ENCODE results near the gene PXDN.
"Not testable (repeated sequence)": the region's sequence is repeated elsewhere in the genome, so short reads cannot be mapped to it uniquely, and the experiment has no call there.

The PXDN gene

GRCh38 chr2:1688161-1688560 is 56.2 kb downstream of the PXDN start:
- FAIRE-seq (no peak), DNase-seq (ENCODE audit: insufficient read length) (no peak)
- no peak for TF ChIP-seq TAF1 (IDR thresholded peaks at IDR 0.05; ENCODE audit: borderline replicate concordance, low read depth, low read length)
- TF ChIP-seq POLR2A (IDR thresholded peaks at IDR 0.05; ENCODE audit: low read depth, low read length): no peak
- no peak for TF ChIP-seq POLR2AphosphoS5 (IDR thresholded peaks at IDR 0.05; ENCODE audit: low read depth, low read length)

- FAIRE-seq: no peak
- no peak for DNase-seq (ENCODE audit: insufficient read length)
- TF ChIP-seq POLR2AphosphoS5 (IDR thresholded peaks at IDR 0.05; ENCODE audit: low read depth, low read length) (no peak), TAF1 (IDR thresholded peaks at IDR 0.05; ENCODE audit: borderline replicate concordance, low read depth, low read length) (no peak)
Observed at GRCh38 chr2:1687254-1687653, 57.1 kb downstream of the PXDN start.

- no peak for TF ChIP-seq POLR2AphosphoS5 (IDR thresholded peaks at IDR 0.05; ENCODE audit: low read depth, low read length)
- no peak for TF ChIP-seq TAF1 (IDR thresholded peaks at IDR 0.05; ENCODE audit: borderline replicate concordance, low read depth, low read length)
- TF ChIP-seq POLR2A (IDR thresholded peaks at IDR 0.05; ENCODE audit: low read depth, low read length): no peak
- no peak for DNase-seq (ENCODE audit: insufficient read length)
- FAIRE-seq: no peak
Observed at GRCh38 chr2:1686784-1687105, 57.6 kb downstream of the PXDN start.

GRCh38 chr2:1685957-1686783 is 58.1 kb downstream of the PXDN start:
- no peak for TF ChIP-seq TAF1 (IDR thresholded peaks at IDR 0.05; ENCODE audit: borderline replicate concordance, low read depth, low read length)
- no peak for TF ChIP-seq POLR2AphosphoS5 (IDR thresholded peaks at IDR 0.05; ENCODE audit: low read depth, low read length)
- TF ChIP-seq POLR2A (IDR thresholded peaks at IDR 0.05; ENCODE audit: low read depth, low read length): no peak
- no peak for DNase-seq (ENCODE audit: insufficient read length)
- no peak for FAIRE-seq

GRCh38 chr2:1685078-1685956 is 59.0 kb downstream of the PXDN start:
- DNase-seq (ENCODE audit: insufficient read length) (no peak), FAIRE-seq (no peak)
- TF ChIP-seq POLR2AphosphoS5 (IDR thresholded peaks at IDR 0.05; ENCODE audit: low read depth, low read length) (no peak), TAF1 (IDR thresholded peaks at IDR 0.05; ENCODE audit: borderline replicate concordance, low read depth, low read length) (no peak), POLR2A (IDR thresholded peaks at IDR 0.05; ENCODE audit: low read depth, low read length) (no peak)

GRCh38 chr2:1683297-1683696 is 61.0 kb downstream of the PXDN start:
- TF ChIP-seq POLR2A (IDR thresholded peaks at IDR 0.05; ENCODE audit: low read depth, low read length): no peak
- TF ChIP-seq TAF1 (IDR thresholded peaks at IDR 0.05; ENCODE audit: borderline replicate concordance, low read depth, low read length): no peak
- TF ChIP-seq POLR2AphosphoS5 (IDR thresholded peaks at IDR 0.05; ENCODE audit: low read depth, low read length): no peak
- FAIRE-seq (no peak), DNase-seq (ENCODE audit: insufficient read length) (no peak)

GRCh38 chr2:1682181-1682440 is 62.2 kb downstream of the PXDN start:
- DNase-seq (ENCODE audit: insufficient read length) (no peak), FAIRE-seq (no peak)
- TF ChIP-seq POLR2A (IDR thresholded peaks at IDR 0.05; ENCODE audit: low read depth, low read length) (no peak), POLR2AphosphoS5 (IDR thresholded peaks at IDR 0.05; ENCODE audit: low read depth, low read length) (no peak), TAF1 (IDR thresholded peaks at IDR 0.05; ENCODE audit: borderline replicate concordance, low read depth, low read length) (no peak)

- no peak for FAIRE-seq
- no peak for DNase-seq (ENCODE audit: insufficient read length)
- no peak for TF ChIP-seq TAF1 (IDR thresholded peaks at IDR 0.05; ENCODE audit: borderline replicate concordance, low read depth, low read length)
- no peak for TF ChIP-seq POLR2AphosphoS5 (IDR thresholded peaks at IDR 0.05; ENCODE audit: low read depth, low read length)
- TF ChIP-seq POLR2A (IDR thresholded peaks at IDR 0.05; ENCODE audit: low read depth, low read length): no peak
Observed at GRCh38 chr2:1681323-1682180, 62.8 kb downstream of the PXDN start.

GRCh38 chr2:1681017-1681318 is 63.3 kb downstream of the PXDN start:
- DNase-seq (ENCODE audit: insufficient read length): no peak
- TF ChIP-seq POLR2A (IDR thresholded peaks at IDR 0.05; ENCODE audit: low read depth, low read length): no peak
- no peak for TF ChIP-seq POLR2AphosphoS5 (IDR thresholded peaks at IDR 0.05; ENCODE audit: low read depth, low read length)
- TF ChIP-seq TAF1 (IDR thresholded peaks at IDR 0.05; ENCODE audit: borderline replicate concordance, low read depth, low read length): no peak
- FAIRE-seq: no peak

GRCh38 chr2:1680222-1681016 is 63.9 kb downstream of the PXDN start:
- DNase-seq (ENCODE audit: insufficient read length): no peak
- no peak for FAIRE-seq
- TF ChIP-seq POLR2A (IDR thresholded peaks at IDR 0.05; ENCODE audit: low read depth, low read length): no peak

- peak; percentile 21 for FAIRE-seq
- DNase-seq (ENCODE audit: insufficient read length): not testable (repeated sequence)
Observed at GRCh38 chr2:1679488-1680039, 64.8 kb downstream of the PXDN start.

GRCh38 chr2:1679065-1679464 is 65.2 kb downstream of the PXDN start:
- FAIRE-seq: peak; percentile 17
- not testable (repeated sequence) for DNase-seq (ENCODE audit: insufficient read length)

Data from GM12892 (cell line).